Fibroblast of skin of abdomen (primary cell): ENCODE results near the gene MMEL1.

Experiments used
- DNase-seq: peaks from one replicate; pipeline ENCODE4 v3.0.0-alpha.2; 2013

MMEL1 gene

DNA sequence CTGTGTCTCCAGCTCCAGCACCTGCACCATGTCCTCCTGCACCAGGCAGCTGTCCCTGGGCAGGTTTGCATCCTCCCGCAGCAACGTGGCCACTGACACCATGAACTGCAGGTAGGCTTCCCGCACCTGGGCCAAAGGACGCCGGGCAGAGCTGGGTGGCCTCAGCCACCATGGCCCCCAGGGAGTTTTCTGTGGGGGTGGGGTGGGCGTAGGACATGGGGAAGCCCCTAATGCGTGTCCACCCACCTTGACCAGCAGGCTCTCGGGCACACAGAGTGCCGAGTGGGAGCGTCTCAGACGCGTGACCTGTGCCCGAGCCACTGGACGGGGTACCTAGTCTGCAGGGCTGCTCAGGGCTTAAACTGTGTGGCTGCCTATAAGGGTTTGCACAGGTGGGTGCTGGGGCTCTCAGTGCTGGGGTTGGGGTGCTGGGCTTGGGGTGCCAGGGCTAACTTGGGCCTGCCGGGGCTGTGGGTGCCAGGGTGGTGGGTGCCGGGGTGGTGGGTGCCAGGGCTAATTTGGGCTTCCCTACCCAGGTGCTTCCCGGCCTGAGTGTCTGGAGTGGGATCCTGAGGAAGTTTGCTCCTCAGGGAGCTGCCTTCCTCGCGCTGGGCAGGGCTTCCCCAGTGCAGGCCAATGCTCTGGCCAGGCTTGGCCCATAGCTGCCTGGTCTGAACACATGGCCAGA is 28.5 kb downstream of the MMEL1 start:
- DNase-seq, result no peak

DNA sequence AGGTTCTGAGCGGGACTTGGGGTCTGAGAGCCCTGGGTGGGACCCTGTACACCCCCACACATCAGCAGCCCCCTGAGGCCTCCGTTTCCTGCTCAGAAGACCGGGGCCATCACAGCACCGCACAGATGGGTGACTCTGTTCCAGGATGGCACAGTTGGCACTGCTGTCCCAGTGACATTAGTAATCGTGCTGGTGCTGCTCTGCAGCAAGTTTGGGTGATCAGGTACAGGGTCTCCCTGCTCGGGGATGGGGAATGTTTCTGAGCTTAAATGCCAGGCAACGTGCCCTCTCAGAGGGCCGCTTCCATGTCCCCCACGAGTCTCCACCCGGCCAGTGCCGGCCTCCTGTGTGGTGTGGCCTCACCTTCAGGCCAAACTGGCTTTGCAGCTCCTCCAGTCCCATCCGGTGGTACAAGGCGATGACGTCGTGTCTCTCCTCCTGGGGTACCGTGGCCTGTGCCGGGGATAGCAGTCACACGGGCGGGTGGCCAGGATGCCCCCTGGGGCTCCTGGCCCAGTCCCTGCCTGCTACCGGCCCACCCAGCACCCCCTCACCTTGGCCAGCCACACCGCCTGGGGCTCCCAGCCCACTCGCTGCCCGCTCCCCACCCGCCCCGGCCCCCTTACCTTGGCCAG is 29.2 kb downstream of the MMEL1 start:
- no peak for DNase-seq

DNA sequence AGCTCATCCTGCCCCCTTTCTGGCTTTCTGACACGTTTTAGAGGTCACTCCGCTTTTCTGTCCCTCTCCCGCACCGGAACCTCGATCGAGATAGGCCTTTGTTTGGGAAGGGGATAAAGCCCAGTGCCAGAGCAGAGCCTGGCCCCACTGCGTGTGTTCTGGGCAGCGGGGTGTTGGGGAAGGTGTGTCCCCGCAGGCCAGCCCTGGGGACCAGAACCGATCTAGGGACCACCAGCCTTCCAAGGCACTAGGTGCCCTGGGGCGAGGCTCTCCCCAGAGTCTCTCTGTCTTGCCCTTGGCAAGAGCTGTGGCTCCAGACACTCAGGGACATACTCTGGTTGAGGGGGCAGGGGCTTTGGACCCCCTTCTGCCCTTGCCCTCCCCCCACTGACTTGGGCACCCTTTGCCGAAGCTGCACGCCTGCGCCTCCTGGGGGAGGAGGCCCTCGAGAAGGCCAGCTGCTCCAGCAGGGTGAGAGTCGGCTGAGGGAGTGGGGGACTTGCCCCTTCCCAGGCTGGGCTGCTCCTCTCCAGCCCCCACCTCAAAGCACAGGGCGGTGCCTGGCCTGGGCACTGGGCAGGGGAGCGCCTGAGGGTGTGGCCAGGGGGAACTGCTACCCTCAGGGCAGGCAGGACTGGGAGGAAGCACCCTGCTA is 29.8 kb downstream of the MMEL1 start:
- DNase-seq, result no peak

DNA sequence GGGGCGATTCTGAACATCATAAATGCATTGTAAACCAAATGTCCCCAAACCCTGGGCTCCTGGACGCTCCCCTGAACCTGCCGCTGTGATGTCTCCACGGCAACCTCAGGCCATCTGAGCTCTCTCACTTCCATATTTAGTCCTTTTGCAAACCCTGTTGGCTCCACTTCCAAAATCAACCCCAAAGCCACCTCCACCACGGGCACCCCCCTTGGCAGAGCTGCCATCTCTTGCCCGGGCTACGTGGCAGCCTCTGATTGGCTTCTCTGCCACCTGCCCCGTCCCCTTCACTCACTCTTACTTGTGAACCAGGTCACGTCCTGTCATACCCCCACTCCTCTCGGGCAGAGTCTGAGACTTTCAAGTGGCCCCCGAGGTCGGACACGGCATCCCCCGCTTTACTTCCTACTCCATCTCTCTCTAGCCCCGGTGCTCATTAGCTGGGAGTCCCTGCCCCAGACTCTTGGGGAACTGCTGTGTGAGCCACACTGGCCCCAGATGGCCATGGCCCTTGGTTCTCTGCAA is 30.4 kb downstream of the MMEL1 start:
- DNase-seq, result no peak

DNA sequence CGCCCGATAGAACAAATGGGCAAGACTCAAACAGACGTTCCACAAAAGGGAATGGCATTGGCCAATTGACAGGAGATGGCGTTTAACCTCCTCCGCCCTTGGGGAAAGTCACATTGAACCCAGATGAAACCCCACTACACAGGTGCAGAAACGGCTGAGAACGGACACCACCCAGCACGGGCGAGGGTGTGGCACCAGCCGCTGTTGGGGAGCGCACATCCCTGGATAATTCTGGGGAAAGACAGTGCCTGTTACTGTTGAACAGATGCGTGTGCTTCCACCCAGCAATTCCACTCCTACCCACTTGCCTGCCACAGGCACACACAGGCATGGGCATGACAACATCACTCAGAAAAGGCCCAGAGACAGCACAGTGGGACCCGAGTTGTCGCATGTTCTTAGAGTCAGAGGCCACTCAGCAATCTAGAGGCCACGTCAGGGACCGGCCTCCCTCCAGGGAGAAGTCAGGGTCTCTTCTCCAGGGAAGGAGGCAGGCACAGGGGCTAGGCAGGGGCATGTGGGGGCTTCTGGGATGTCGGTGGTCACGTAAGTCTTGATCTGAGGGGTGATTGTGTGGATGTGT is 31.0 kb downstream of the MMEL1 start:
- DNase-seq, result no peak

DNA sequence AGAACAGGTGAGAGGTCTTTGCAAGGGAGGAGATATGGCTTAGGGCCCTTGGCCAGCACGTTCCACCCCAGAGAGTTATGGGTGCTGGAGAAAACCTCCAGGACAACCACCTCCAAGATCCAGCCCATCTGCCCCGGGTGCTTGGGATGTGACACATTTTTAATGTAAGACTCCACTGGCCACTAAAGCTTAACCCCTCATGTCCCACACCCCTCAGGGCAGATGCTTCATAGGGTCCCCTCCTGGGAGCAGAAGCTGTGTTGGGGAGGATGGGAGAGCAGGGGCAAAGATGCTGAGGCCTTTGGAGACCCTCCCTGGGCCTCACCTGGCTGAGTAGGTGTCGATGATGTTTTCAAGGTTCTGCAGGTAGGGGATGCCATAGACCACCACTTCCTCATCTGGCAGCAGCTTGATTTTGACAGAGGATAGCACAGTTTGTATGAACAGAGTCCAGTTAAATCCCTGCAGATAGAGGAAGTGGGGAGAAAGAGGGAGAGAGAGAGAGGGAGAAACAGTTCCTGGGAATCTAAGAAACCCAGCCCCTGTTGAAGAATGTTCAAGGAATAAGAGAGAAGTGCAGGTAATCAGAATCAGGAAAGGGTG is 34.4 kb downstream of the MMEL1 start:
- no peak for DNase-seq

DNA sequence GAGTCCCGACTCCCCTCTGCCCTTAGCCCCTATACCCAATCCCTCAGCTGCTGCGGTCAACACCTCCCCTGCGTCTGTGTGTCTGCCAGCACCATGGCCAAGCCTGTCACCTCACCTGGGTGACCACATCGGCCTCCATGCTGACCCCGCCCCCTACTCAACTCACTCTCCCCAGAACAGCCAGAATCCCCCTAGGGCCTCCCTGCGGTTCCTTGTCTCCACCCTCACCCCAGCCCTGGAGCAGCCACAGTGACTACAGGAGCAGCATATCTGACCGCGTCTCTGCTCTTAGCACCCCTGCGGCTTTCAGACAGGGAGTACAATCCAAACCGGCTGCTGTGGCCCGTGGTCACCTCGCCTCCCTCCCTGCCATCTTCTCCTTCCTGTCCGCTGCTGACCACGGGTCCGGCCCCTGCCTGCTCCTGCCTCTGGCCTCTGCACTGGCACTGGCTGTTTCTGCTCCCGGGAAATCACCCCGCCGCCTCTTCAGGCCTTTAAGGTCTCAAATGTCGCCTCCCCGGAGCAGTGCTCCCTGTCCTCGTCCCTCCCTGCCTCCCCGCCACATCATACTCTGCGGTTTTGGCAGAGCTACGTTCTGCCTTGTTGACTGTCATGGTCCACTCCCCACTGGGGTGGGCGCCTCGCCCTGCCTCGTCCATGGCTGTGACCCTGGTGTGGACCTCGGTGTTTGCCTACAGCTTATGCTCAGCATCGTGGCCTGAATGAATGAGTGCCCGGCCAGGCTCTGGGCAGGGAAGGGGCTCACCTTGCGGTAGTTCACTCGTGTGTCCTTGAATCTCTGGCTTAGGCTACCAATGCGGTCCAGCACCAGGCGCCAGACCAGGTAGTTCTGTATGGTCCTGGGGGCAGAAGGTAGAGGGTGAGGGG is 35.1 kb downstream of the MMEL1 start:
- DNase-seq, result no peak

DNA sequence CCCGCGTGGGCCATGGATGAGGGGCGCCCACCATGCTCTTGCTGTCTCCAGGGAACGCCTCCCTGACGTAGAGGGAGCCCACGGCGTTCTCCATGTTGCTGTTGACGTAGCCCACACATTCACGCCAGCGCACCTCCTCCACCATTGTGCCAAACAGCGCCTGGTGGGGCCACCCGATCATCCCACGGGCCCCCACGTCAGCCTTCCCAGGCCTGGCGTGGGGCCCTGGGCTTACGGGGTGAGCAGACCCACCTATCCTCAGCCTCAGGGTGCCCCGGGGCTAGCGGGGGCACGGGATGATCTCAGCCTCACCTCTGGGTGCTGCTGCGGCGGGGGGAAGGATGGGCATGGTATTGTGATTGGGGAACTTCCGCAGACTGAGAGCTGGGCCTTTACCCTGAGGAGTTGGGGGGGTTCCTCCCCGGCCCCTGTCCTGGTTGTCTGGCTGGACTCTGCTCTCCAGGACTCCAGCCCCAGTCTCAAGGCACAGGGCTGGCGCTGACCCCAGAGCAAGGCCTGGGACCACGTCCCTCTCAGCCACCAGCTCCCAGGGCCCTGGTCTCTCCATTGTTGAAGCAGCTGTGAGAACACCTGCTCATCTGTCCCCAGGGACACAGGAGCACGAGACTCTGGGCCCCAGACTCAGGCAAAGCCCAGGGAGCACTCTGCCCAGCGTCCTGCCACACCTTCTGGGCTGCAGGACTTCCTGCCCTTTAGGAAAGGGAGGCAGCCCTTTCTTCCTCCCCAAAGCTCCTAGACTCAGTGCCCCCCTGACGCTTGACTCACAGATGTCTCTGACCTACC is 36.1 kb downstream of the MMEL1 start:
- DNase-seq, result no peak

DNA sequence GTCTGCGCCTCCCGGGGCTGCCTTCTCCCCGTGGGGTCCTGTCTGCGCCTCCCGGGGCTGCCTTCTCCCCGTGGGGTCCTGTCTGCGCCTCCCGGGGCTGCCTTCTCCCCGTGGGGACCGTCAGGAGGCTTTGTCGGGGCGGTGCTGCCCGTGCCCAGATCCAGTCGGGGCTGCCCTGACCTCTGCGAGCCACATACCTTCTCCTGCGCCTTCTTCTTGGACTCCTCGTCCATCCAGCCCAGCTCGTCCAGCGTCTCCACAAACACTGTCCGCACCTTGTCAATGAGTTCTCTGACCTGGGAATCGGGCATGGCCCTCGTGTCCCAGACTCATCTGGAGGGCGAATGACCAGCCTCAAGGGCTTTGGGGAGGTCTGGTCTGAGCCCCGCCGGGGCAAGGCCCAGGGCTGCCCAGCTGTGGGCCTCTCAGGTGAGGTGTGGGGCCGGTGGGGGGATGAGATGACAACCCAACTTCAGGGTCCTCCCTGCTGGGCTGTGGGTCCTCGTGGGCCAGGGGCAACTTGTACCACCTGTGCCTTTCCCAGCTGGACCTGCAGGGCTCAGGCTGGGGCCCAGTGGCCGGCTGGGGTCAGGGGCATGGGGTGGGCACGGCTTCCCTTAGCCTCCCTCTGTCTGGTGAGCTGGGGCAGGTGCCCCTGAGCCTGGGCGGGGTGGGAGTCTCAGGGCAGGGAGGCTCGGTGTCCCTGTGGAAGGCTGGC is 36.8 kb downstream of the MMEL1 start:
- no peak for DNase-seq

DNA sequence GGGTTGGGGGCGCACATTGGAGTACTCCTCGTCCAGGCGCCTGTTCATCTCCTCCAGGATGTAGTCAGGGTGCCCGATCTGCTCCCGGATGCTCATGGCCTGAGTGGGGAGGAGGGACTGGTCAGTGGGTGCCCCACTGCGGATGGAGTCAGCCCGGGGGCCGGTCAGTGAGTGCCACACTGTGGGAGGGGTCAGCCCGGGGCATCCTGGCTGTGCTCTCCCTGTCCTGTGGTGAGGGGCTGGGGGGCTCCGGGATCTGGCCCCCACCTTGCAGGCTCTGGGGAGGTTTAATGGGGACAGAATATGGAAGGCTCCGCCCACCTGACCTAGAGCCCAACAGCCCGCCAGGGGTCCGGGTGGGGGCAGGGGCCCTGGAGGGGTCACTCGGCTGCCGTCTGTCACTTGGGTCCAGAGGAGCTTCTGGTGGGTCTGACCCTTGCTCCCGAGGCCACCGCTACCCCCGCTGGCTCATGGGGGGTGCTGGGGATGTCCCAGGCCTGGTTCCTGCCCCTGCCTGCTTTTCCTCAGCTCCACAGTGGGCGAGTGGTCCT is 37.5 kb downstream of the MMEL1 start:
- DNase-seq, result no peak

DNA sequence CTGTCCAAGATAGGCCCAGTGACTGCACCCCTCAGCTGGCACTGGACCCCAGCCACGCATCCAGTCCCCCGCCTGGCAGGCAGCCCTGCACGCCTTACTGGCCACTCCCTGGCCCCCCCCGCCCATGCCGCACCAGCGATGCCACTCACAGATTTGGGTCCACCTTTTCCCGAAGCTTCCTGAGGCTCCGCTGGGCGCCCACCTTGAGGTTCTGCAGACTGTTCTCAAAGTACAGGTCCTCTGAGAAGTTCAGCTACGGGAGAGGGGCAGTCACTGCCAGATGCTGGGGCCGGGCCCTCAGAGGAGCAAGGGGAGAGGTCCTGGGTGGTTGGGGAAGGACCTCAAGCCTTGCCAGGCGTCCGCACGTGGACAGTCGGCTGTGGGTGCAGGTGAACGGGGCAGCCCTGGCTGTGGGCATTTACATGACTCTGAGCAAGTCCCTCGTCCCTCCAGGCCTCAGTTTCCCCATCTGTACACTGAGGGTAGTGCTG is 38.1 kb downstream of the MMEL1 start:
- DNase-seq, result no peak

DNA sequence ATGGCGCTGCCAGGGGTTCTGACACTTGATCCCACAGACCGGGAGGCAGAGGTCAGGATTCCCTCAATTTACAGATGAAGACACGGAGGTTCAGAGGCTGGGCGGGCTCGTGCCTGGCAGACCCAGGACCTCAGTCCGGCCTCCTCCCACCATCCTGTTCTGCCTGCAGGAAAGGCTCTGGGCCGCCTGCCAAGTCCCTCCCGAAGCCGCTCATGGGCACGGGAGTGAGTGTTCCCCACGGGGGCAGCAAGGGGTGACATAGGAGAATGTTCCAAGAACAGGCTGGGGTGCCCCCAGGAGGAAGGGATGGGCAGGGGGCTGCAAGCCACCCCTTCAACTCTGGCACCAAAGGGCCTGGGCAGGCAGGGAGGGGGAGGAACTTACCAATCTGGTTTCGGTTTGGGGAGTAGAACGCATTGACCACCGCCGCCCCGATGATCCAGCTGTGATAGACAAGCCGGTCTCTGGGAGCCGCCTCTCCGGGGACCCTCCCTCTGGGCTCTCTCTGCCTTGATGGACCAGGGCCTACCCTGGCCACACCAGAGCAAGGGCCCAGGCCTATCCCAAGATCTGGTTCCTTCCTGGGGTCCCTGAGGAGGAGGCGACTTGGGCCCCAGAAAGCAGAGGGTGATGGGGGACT is 38.7 kb downstream of the MMEL1 start:
- no peak for DNase-seq

DNA sequence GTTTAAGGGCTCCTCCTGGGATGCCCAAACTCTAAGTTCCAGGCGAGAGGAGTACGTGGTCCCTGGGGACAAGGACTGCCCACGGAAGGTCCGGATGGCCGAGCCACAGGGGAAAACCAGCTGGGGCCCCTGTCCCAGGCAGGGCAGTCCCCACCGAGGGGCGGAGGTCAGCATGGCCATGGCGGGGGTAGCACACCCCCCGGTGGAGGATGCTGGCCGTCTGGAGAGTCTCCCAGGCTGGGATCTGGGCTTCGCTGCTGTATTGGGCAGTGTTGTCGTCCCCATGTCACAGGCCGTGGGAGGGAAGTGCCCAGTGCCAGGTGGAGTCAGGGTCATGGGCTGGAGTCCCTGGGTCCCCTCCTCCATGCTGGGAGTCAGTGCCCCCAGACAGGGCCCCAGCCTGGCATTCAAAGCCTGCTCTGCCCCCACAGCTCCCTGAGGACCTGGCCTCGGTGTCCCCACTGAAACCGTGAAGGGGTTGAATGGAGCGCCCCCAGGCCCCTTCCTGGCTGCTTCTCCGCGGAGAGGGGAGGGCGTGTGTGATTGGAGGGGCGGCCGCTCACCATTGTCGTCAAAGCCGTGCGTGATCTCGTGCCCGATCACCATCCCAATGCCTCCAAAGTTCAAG is 39.5 kb downstream of the MMEL1 start:
- no peak for DNase-seq

DNA sequence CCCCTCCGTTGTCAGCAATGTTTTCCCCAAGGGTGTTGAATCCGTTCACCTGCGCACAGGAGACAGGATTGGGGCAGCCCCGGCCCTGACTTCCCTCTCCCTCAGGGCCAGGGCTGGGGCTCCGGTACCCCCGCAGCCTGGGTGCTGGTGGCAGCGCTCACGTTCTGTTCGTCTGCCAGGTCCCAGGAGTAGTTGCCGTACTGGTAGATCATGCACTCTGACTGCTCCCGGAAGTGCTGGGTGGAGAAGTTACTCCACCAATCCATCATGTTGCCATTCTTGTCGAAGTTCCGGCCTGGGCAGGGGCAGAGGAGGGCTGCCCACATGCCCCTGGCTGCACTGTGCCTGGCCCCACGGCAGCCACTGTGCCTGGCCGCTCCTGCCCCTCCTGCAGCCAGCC is 40.1 kb downstream of the MMEL1 start:
- no peak for DNase-seq

DNA sequence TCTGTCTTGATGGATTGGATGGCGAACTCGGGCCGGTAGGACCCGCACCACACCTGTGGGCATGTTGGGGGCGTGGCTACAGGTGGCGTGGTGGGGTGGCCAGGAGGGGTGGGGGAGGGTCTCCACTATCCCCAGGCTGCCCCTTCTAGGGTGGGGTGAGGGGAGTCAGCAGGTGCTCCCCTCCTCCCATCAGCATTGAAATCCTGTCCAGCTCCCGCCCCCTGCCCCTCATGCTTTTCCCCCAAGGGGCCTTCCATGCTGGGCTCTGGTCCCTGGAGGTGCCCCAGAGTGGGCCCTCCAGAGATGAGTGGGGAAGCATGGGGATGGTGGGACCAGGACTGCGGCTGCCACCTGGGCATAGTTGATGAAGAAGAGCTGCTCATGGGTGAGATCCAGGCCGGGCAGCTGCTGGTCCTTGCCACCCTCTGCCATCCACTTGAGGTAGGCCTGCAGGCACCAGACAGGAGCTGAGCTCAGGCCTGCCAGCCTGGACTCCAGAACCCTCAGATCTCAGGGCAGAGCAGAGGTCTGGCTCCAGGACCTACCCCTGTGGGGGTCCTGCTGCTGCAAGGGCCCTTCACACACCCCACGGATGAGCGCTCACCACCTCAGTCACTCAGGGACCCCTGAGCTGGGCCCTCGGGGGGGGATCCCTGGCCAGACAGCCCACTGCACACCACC is 41.1 kb downstream of the MMEL1 start:
- no peak for DNase-seq

DNA sequence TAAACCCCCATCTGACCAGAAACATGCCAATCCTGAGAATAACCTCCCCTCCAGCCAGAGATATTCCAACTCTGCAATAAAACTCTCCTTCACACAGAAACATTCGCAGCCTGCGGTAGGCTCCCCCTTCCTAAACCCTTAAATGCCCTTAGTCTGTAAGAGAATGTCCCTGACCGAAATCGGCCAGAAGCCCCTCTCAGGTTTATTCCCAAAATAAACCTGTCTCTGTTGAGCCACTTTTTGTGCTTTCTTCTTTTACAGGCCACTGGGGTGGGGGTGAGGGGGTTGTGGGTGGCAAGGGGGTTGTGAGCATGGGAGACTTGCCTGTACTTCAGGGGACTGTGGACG is 41.6 kb downstream of the MMEL1 start:
- no peak for DNase-seq

DNA sequence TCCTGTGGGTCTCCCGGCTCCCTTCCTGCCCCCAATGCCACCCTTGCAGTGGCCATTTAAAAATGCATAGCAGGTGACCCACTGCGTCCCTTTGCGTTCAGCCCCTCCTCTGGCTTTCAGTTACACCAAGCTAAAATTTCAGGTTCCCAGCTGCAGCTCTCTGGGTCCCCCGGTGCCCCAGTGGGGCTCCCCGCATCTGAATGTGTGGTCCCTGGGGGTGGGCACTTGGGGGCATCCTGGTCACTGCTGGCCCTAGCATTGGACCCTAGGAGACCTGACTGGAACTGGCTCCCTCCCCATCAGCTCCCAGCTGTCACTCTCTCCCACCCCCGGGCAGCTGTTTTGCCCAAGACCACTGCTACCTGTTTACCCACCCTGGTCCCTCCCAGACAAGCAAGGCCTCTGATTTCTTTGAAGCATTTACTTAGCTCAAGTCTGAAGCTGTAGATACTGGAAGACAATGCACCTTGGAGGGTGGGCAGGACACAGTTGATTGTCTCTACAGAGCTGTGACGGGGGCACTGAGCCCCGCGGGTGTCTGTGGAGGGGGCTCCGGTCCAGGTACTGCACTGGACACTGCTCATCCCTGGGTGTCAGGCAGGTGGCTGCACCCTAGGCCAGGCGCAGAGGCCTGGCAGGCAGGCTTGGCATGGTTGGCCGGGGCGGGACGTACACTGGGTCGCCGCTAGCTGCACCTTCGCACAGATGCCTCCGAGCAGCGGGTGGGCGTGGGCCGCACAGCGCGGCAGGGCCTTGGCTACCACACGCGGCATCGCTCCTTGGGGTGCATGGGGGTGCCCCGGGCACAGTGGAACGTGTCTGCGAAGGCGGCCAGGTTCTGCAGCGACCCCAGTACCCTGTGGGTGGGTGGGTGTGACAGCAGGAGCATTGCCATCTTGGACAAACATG is 42.3 kb downstream of the MMEL1 start:
- DNase-seq, result no peak
